ENCODE data around the gene COPS2.
"Not testable (repeated sequence)": the region's sequence is repeated elsewhere in the genome, so short reads cannot be mapped to it uniquely, and the experiment has no call there.

The COPS2 gene

GRCh38 chr15:49103002-49103401, 52.4 kb downstream of the COPS2 start:
- no peak for DNase-seq (ENCODE audit: low read depth in 2 of 2)

- no peak for DNase-seq (ENCODE audit: low read depth in 2 of 2)
These were observed 53.9 kb downstream of the COPS2 start for GRCh38 chr15:49101536-49101935.

GRCh38 chr15:49096090-49096750, 59.2 kb downstream of the COPS2 start:
- DNase-seq (ENCODE audit: low read depth in 2 of 2): no peak

- DNase-seq (ENCODE audit: low read depth in 2 of 2): no peak
These were observed 60.5 kb downstream of the COPS2 start for GRCh38 chr15:49094923-49095322.

GRCh38 chr15:49093252-49094105, 61.9 kb downstream of the COPS2 start:
- no peak for DNase-seq (ENCODE audit: low read depth in 2 of 2)

- no peak for DNase-seq (ENCODE audit: low read depth in 2 of 2)
These were observed 66.4 kb downstream of the COPS2 start for GRCh38 chr15:49088996-49089395.

GRCh38 chr15:49085696-49086459, 69.5 kb downstream of the COPS2 start:
- DNase-seq (ENCODE audit: low read depth in 2 of 2): no peak

GRCh38 chr15:49084285-49084570, 71.2 kb downstream of the COPS2 start:
- DNase-seq (ENCODE audit: low read depth in 2 of 2): no peak

- no peak for DNase-seq (ENCODE audit: low read depth in 2 of 2)
These were observed 71.8 kb downstream of the COPS2 start for GRCh38 chr15:49083401-49084284.

GRCh38 chr15:49082960-49083359, 72.4 kb downstream of the COPS2 start:
- no peak for DNase-seq (ENCODE audit: low read depth in 2 of 2)

- no peak for DNase-seq (ENCODE audit: low read depth in 2 of 2)
These were observed 75.9 kb downstream of the COPS2 start for GRCh38 chr15:49079340-49080039.

- no peak for DNase-seq (ENCODE audit: low read depth in 2 of 2)
These were observed 79.5 kb downstream of the COPS2 start for GRCh38 chr15:49075881-49076280.

- not testable (repeated sequence) for DNase-seq (ENCODE audit: low read depth in 2 of 2)
These were observed 80.7 kb downstream of the COPS2 start for GRCh38 chr15:49074589-49075287.

Measured in stimulated activated CD8-positive, alpha-beta memory T cell treated with anti-CD3 and anti-CD28 coated beads, Interleukin-7, amount 100 ng/mL, for 1 hour (primary cell).